ENCODE results near the gene CES4A. TPM values are rescaled to one million over a fixed set of nuclear protein-coding genes. Genes with fewer than 3 reads are reported as not detected.
"Not testable (repeated sequence)": the region's sequence is repeated elsewhere in the genome, so short reads cannot be mapped to it uniquely, and the experiment has no call there.

CES4A gene
- total RNA-seq, 1 experiment from 2014 or later, result 0.15 TPM

DNA sequence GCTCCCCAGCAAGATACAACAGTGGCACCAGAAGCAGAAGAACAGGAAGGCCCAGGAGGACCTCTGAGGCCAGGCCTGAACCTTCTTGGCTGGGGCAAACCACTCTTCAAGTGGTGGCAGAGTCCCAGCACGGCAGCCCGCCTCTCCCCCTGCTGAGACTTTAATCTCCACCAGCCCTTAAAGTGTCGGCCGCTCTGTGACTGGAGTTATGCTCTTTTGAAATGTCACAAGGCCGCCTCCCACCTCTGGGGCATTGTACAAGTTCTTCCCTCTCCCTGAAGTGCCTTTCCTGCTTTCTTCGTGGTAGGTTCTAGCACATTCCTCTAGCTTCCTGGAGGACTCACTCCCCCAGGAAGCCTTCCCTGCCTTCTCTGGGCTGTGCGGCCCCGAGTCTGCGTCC lies 15.4 kb upstream of the CES4A start:
- TF ChIP-seq EZH2 (IDR thresholded peaks at IDR 0.05; ENCODE audit: borderline replicate concordance, low read depth, low read length, poor library complexity, severe bottlenecking) (no peak), CTCF (conservative IDR thresholded peaks at IDR 0.05; ENCODE audit: low read depth, low read length) (no peak)
- POLR2A ChIA-PET (ENCODE audit: low non-redundant PET), result no interaction called here

GRCh38 chr16:66973716-66974115 lies 14.7 kb upstream of the CES4A start:
- POLR2A ChIA-PET (ENCODE audit: low non-redundant PET), result no interaction called here
- TF ChIP-seq CTCF (conservative IDR thresholded peaks at IDR 0.05; ENCODE audit: low read depth, low read length), result no peak
- no peak for TF ChIP-seq EZH2 (IDR thresholded peaks at IDR 0.05; ENCODE audit: borderline replicate concordance, low read depth, low read length, poor library complexity, severe bottlenecking)
- no peaks in the 10 kb centered on the region for H3K36me3 ChIP-seq (ENCODE audit: insufficient read depth, low read length, poor library complexity, severe bottlenecking)
- no TSS peak for BruUV-seq (replicated peaks)
- no peaks in the 10 kb centered on the region for H3K9me3 ChIP-seq (ENCODE audit: low read depth, low read length, poor library complexity, severe bottlenecking)
- H3K4me1 ChIP-seq (ENCODE audit: insufficient read depth, low read length, poor library complexity, severe bottlenecking), result peaks cover 4% of the 10 kb centered on the region
- no peak for DNase-seq (ENCODE audit: low spot score)
- peak overlapping the region; percentile 60 for H3K27ac ChIP-seq (ENCODE audit: low read depth, low read length, poor library complexity, severe bottlenecking)
- no peak overlapping the region for H3K4me3 ChIP-seq (ENCODE audit: low read depth, low read length, poor library complexity, severe bottlenecking)
- H3K27me3 ChIP-seq (replicated peaks; ENCODE audit: insufficient read depth, low read depth, low read length, poor library complexity), result no peaks in the 10 kb centered on the region
- CTCF ChIA-PET, result interaction anchor here (1.1 kb wide), 1 partner anchor 182 kb away, joined by 3 read pairs; no protein-coding TSS in a partner anchor
- intact Hi-C loops (cut with micrococcal nuclease; ENCODE audit: unreplicated experiment), result no loop called here

More for the DNA sequence above, 15.4 kb upstream of the CES4A start:
- Histone ChIP-seq H3K4me1 (ENCODE audit: insufficient read depth, low read length, poor library complexity, severe bottlenecking) (no peaks in the 10 kb centered on the region), H3K36me3 (ENCODE audit: insufficient read depth, low read length, poor library complexity, severe bottlenecking) (no peaks in the 10 kb centered on the region), H3K4me3 (ENCODE audit: low read depth, low read length, poor library complexity, severe bottlenecking) (no peak overlapping the region), H3K9me3 (ENCODE audit: low read depth, low read length, poor library complexity, severe bottlenecking) (no peaks in the 10 kb centered on the region), H3K27ac (ENCODE audit: low read depth, low read length, poor library complexity, severe bottlenecking) (peak overlapping the region; percentile 60), H3K27me3 (replicated peaks; ENCODE audit: insufficient read depth, low read depth, low read length, poor library complexity) (no peaks in the 10 kb centered on the region)
- DNase-seq (ENCODE audit: low spot score), result peak; percentile 69
- no TSS peak for BruUV-seq (replicated peaks)
- intact Hi-C loops (cut with micrococcal nuclease; ENCODE audit: unreplicated experiment), result no loop called here
- CTCF ChIA-PET, result no interaction called here

DNA sequence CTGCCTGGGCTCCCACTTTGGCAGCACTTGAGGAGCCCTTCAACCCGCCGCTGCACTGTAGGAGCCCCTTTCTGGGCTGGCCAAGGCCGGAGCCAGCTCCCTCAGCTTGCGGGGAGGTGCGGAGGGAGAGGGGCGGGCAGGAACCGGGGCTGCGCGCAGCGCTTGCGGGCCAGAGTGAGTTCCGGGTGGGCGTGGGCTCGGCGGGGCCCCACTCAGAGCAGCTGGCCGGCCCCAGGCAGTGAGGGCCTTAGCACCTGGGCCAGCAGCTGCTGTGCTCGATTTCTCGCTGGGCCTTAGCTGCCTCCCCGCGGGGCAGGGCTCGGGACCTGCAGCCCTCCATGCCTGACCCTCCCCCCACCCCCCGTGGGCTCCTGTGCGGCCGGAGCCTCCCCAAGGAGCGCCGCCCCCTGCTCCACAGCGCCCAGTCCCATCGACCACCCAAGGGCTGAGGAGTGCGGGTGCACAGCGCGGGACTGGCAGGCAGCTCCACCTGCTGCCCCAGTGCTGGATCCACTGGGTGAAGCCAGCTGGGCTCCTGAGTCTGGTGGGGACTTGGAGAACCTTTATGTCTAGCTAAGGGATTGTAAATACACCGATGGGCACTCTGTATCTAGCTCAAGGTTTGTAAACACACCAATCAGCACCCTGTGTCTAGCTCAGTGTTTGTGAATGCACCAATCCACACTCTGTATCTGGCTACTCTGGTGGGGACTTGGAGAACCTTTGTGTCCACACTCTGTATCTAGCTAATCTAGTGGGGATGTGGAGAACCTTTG lies 14.0 kb upstream of the CES4A start:
- H3K4me1 ChIP-seq (ENCODE audit: insufficient read depth, low read length, poor library complexity, severe bottlenecking); BruUV-seq (replicated peaks); H3K36me3 ChIP-seq (ENCODE audit: insufficient read depth, low read length, poor library complexity, severe bottlenecking); H3K27me3 ChIP-seq (replicated peaks; ENCODE audit: insufficient read depth, low read depth, low read length, poor library complexity); DNase-seq (ENCODE audit: low spot score); H3K27ac ChIP-seq (ENCODE audit: low read depth, low read length, poor library complexity, severe bottlenecking); POLR2A ChIA-PET (ENCODE audit: low non-redundant PET); intact Hi-C loops (cut with micrococcal nuclease; ENCODE audit: unreplicated experiment); H3K9me3 ChIP-seq (ENCODE audit: low read depth, low read length, poor library complexity, severe bottlenecking); H3K4me3 ChIP-seq (ENCODE audit: low read depth, low read length, poor library complexity, severe bottlenecking): not testable (repeated sequence)
- CTCF ChIA-PET, result interaction anchor here (1.1 kb wide), 1 partner anchor 181 kb away, joined by 3 read pairs; no protein-coding TSS in a partner anchor

- peak; percentile 39 for DNase-seq (ENCODE audit: low spot score)
- H3K4me1 ChIP-seq (ENCODE audit: insufficient read depth, low read length, poor library complexity, severe bottlenecking); H3K27me3 ChIP-seq (replicated peaks; ENCODE audit: insufficient read depth, low read depth, low read length, poor library complexity); H3K27ac ChIP-seq (ENCODE audit: low read depth, low read length, poor library complexity, severe bottlenecking); H3K9me3 ChIP-seq (ENCODE audit: low read depth, low read length, poor library complexity, severe bottlenecking); H3K36me3 ChIP-seq (ENCODE audit: insufficient read depth, low read length, poor library complexity, severe bottlenecking); H3K4me3 ChIP-seq (ENCODE audit: low read depth, low read length, poor library complexity, severe bottlenecking); BruUV-seq (replicated peaks): not testable (repeated sequence)
- ChIA-PET POLR2A (ENCODE audit: low non-redundant PET) (interaction anchor here (0.6 kb wide), 1 partner anchor 162 kb away, joined by 4 read pairs; no protein-coding TSS in a partner anchor), CTCF (interaction anchor here (1.1 kb wide), 1 partner anchor 181 kb away, joined by 3 read pairs; no protein-coding TSS in a partner anchor)
- intact Hi-C loops (cut with micrococcal nuclease; ENCODE audit: unreplicated experiment), result loop anchor here (5.0 kb wide), 1 partner anchor 127 kb away; no protein-coding TSS in a partner anchor
Measured at GRCh38 chr16:66974932-66975246, 13.5 kb upstream of the CES4A start.
